ENCODE data around the gene WDR17. TPM values are rescaled to one million over a fixed set of nuclear protein-coding genes. Genes with fewer than 3 reads are reported as not detected.

WDR17 gene
- total RNA-seq, 2 donors from 2014 or later: 5.5 to 5.7 TPM

- TF ChIP-seq POLR2AphosphoS5 (IDR thresholded peaks at IDR 0.05) (no peak), POLR2A (IDR thresholded peaks at IDR 0.05) (no peak)
- TF ChIP-seq, protein P1, sequence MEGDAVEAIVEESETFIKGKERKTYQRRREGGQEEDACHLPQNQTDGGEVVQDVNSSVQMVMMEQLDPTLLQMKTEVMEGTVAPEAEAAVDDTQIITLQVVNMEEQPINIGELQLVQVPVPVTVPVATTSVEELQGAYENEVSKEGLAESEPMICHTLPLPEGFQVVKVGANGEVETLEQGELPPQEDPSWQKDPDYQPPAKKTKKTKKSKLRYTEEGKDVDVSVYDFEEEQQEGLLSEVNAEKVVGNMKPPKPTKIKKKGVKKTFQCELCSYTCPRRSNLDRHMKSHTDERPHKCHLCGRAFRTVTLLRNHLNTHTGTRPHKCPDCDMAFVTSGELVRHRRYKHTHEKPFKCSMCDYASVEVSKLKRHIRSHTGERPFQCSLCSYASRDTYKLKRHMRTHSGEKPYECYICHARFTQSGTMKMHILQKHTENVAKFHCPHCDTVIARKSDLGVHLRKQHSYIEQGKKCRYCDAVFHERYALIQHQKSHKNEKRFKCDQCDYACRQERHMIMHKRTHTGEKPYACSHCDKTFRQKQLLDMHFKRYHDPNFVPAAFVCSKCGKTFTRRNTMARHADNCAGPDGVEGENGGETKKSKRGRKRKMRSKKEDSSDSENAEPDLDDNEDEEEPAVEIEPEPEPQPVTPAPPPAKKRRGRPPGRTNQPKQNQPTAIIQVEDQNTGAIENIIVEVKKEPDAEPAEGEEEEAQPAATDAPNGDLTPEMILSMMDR (IDR thresholded peaks at IDR 0.05): no peak
- H3K36me3 ChIP-seq: no peaks in the 10 kb centered on the region
- H3K9me3 ChIP-seq: no peaks in the 10 kb centered on the region
- no peak overlapping the region for H3K27ac ChIP-seq
- no peaks in the 10 kb centered on the region for H3K27me3 ChIP-seq (replicated peaks; ENCODE audit: insufficient read depth)
- intact Hi-C loops (cut with DNase I): no loop called here
- no peaks in the 10 kb centered on the region for H3K4me1 ChIP-seq (replicated peaks)
- no peak overlapping the region for H3K4me3 ChIP-seq
- no peak for DNase-seq (ENCODE audit: low spot score)
These were observed 36.9 kb downstream of the WDR17 start for GRCh38 chr4:176102414-176103063.

- Histone ChIP-seq H3K9me3 (no peaks in the 10 kb centered on the region), H3K27ac (no peak overlapping the region), H3K36me3 (no peaks in the 10 kb centered on the region), H3K4me1 (replicated peaks) (no peaks in the 10 kb centered on the region), H3K27me3 (replicated peaks; ENCODE audit: insufficient read depth) (no peaks in the 10 kb centered on the region), H3K4me3 (no peak overlapping the region)
- intact Hi-C loops (cut with DNase I): no loop called here
- no peak for DNase-seq (ENCODE audit: low spot score)
- TF ChIP-seq, protein P1 (IDR thresholded peaks at IDR 0.05): no peak
- TF ChIP-seq POLR2A (IDR thresholded peaks at IDR 0.05): no peak
- no peak for TF ChIP-seq POLR2AphosphoS5 (IDR thresholded peaks at IDR 0.05)
These were observed 42.1 kb downstream of the WDR17 start for GRCh38 chr4:176107695-176108094.

DNA sequence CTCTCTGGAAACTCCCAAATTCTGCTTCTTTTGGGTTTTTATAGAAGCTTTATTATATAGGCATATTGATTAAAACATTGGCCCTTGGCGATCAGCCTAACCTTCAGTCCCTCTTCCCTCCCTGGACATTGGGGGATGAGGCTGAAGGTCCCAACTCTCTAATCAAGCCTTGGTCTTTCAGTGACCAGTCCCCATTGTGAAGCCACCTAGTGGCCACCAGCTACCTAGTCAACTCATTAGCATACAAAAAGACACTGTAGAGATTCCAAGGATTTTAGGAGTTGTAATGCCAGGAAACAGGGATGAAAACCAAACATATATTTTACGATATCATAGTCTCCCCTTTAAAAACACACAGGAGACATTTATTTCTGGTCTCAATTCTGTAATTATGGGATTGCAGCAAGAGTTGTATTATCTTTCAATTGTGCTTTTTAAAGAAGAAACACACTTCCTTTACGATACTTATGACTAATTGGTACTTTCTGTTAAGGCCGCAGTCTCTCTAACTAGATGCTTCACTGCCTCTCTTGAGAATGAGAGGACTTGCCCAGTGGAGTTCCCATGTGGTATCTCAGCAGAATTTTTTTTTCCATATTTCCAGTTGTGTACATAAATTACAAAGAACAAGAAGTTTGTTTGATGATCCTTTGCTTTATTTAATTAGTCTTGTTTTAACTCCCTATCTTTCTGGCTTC lies 58.2 kb downstream of the WDR17 start:
- no peak overlapping the region for H3K27ac ChIP-seq
- no peaks in the 10 kb centered on the region for H3K9me3 ChIP-seq
- H3K36me3 ChIP-seq: no peaks in the 10 kb centered on the region
- intact Hi-C loops (cut with DNase I): loop anchor here (10.0 kb wide), 1 partner anchor 89 kb away; no protein-coding TSS in a partner anchor
- 62% methylated on average over 4 of the region's 4 CpGs for WGBS
- H3K4me3 ChIP-seq: no peak overlapping the region
- no peaks in the 10 kb centered on the region for H3K27me3 ChIP-seq (replicated peaks; ENCODE audit: insufficient read depth)
- DNase-seq (ENCODE audit: low spot score): no peak
- H3K4me1 ChIP-seq (replicated peaks): no peaks in the 10 kb centered on the region
- TF ChIP-seq, protein P1 (IDR thresholded peaks at IDR 0.05): peak in 3 of 4 experiments; percentile 9 to 21 (median 17)
- TF ChIP-seq POLR2AphosphoS5 (IDR thresholded peaks at IDR 0.05) (no peak), POLR2A (IDR thresholded peaks at IDR 0.05) (no peak)

- no peaks in the 10 kb centered on the region for H3K36me3 ChIP-seq
- intact Hi-C loops (cut with DNase I): loop anchor here (10.0 kb wide), 1 partner anchor 90 kb away; no protein-coding TSS in a partner anchor
- no peak for DNase-seq (ENCODE audit: low spot score)
- no peaks in the 10 kb centered on the region for H3K9me3 ChIP-seq
- H3K27ac ChIP-seq: no peak overlapping the region
- TF ChIP-seq POLR2A (IDR thresholded peaks at IDR 0.05) (no peak), POLR2AphosphoS5 (IDR thresholded peaks at IDR 0.05) (no peak)
- TF ChIP-seq, protein P1 (IDR thresholded peaks at IDR 0.05): no peak
- WGBS: 87% methylated on average over 4 of the region's 4 CpGs
- H3K4me3 ChIP-seq: no peak overlapping the region
- H3K27me3 ChIP-seq (replicated peaks; ENCODE audit: insufficient read depth): no peaks in the 10 kb centered on the region
- no peaks in the 10 kb centered on the region for H3K4me1 ChIP-seq (replicated peaks)
These were observed 59.4 kb downstream of the WDR17 start for GRCh38 chr4:176125063-176125462.

DNA sequence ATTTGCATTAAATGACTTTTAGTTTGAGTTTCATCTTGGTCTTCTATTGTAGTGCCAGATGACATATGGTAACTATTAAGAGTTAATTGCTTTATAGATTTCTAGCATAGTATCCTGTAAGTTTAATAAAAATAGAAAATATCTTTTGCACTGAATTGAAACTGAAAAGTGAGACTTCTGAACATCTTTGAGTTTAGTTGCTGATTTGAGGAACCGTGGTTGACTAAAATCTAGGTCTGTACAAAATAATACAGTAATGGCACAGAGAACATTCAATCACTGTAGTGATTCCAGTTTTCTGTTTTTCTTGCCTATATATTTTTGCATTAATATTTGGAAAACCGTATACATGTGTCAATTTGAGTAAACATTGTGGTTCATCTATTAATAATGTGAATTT lies 69.0 kb downstream of the WDR17 start:
- TF ChIP-seq POLR2AphosphoS5 (IDR thresholded peaks at IDR 0.05): no peak
- TF ChIP-seq POLR2A (IDR thresholded peaks at IDR 0.05): no peak

More for the DNA sequence above, 69.0 kb downstream of the WDR17 start:
- H3K27me3 ChIP-seq (replicated peaks; ENCODE audit: insufficient read depth): no peaks in the 10 kb centered on the region
- no peak for DNase-seq (ENCODE audit: low spot score)
- intact Hi-C loops (cut with DNase I): no loop called here
- no peaks in the 10 kb centered on the region for H3K36me3 ChIP-seq
- H3K4me1 ChIP-seq (replicated peaks): no peaks in the 10 kb centered on the region
- no peak overlapping the region for H3K4me3 ChIP-seq
- H3K27ac ChIP-seq: no peak overlapping the region
- WGBS: 64% methylated on average over 2 of the region's 2 CpGs
- no peaks in the 10 kb centered on the region for H3K9me3 ChIP-seq

All from prostate gland (tissue), 2 donors.